22Rv1 (cell line): ENCODE data around the gene NRXN2.

ENCODE experiments used
- H3K27ac ChIP-seq: fragments of 450-650 bp; 2 replicates; pipeline ENCODE4 v1.5.1; 2017
- CTCF ChIP-seq: fragments of 450-650 bp; IDR thresholded peaks from 2 replicates; pipeline ENCODE4 v1.5.1; 2017; ENCODE audit warnings: mild to moderate bottlenecking
- ZFX ChIP-seq: fragments of 450-650 bp; IDR thresholded peaks from 2 replicates; pipeline ENCODE4 v1.6.1; 2017; ENCODE audit warnings: antibody characterized with exemption, borderline replicate concordance

Gene NRXN2

GRCh38 chr11:64698427-64698826 lies 24.6 kb downstream of the NRXN2 start:
- H3K27ac ChIP-seq, result no peak overlapping the region

GRCh38 chr11:64697663-64698375 lies 25.2 kb downstream of the NRXN2 start:
- H3K27ac ChIP-seq, result no peak overlapping the region

More at GRCh38 chr11:64698427-64698826, 24.6 kb downstream of the NRXN2 start:
- TF ChIP-seq CTCF (no peak), ZFX (no peak)

GRCh38 chr11:64696045-64696444 lies 27.0 kb downstream of the NRXN2 start:
- no peak overlapping the region for H3K27ac ChIP-seq
- no peak for TF ChIP-seq CTCF

More at GRCh38 chr11:64697663-64698375, 25.2 kb downstream of the NRXN2 start:
- no peak for TF ChIP-seq CTCF

- no peak for TF ChIP-seq ZFX
- TF ChIP-seq CTCF, result no peak
- no peak overlapping the region for H3K27ac ChIP-seq
These were observed 27.4 kb downstream of the NRXN2 start for GRCh38 chr11:64695548-64695947.

GRCh38 chr11:64694821-64695365 lies 28.1 kb downstream of the NRXN2 start:
- H3K27ac ChIP-seq, result no peak overlapping the region
- TF ChIP-seq ZFX (no peak), CTCF (no peak)

GRCh38 chr11:64694026-64694755 lies 28.8 kb downstream of the NRXN2 start:
- no peak overlapping the region for H3K27ac ChIP-seq
- TF ChIP-seq CTCF (no peak), ZFX (no peak)
